Superior temporal gyrus (tissue), 1 donor: Measurements from ENCODE around the gene IRGC.

Experiments used
- DNase-seq: peaks from one replicate; pipeline ENCODE4 v3.0.0-alpha.2; 2016; ENCODE audit errors: extremely low spot score

The IRGC gene

GRCh38 chr19:43690890-43691289 is 25.0 kb upstream of the IRGC start:
- no peak for DNase-seq

- no peak for DNase-seq
Measured at GRCh38 chr19:43691755-43692154, 24.1 kb upstream of the IRGC start.

- no peak for DNase-seq
Measured at GRCh38 chr19:43692385-43692784, 23.5 kb upstream of the IRGC start.

GRCh38 chr19:43692877-43693276 is 23.0 kb upstream of the IRGC start:
- DNase-seq, result no peak

GRCh38 chr19:43694553-43694952 is 21.3 kb upstream of the IRGC start:
- DNase-seq, result no peak

- no peak for DNase-seq
Measured at GRCh38 chr19:43695985-43696704, 19.7 kb upstream of the IRGC start.

- DNase-seq, result no peak
Measured at GRCh38 chr19:43697295-43697694, 18.6 kb upstream of the IRGC start.

GRCh38 chr19:43699506-43700394 is 16.1 kb upstream of the IRGC start:
- DNase-seq, result no peak

GRCh38 chr19:43700395-43701000 is 15.4 kb upstream of the IRGC start:
- DNase-seq, result peak; percentile 44

- DNase-seq, result no peak
Measured at GRCh38 chr19:43704002-43704705, 11.7 kb upstream of the IRGC start.

- DNase-seq, result no peak
Measured at GRCh38 chr19:43705729-43706128, 10.1 kb upstream of the IRGC start.

- DNase-seq, result no peak
Measured at GRCh38 chr19:43707158-43707712, 8.6 kb upstream of the IRGC start.

GRCh38 chr19:43708716-43709115 is 7.2 kb upstream of the IRGC start:
- DNase-seq, result no peak

- DNase-seq, result no peak
Measured at GRCh38 chr19:43711751-43712355, 4.0 kb upstream of the IRGC start.

GRCh38 chr19:43713208-43713607 is 2.7 kb upstream of the IRGC start:
- no peak for DNase-seq

GRCh38 chr19:43718627-43719377 is 2.9 kb downstream of the IRGC start:
- no peak for DNase-seq

- DNase-seq, result no peak
Measured at GRCh38 chr19:43719378-43719868, 3.5 kb downstream of the IRGC start.

GRCh38 chr19:43719918-43720317 is 4.0 kb downstream of the IRGC start:
- no peak for DNase-seq

- DNase-seq, result no peak
Measured at GRCh38 chr19:43720936-43721335, 5.1 kb downstream of the IRGC start.

GRCh38 chr19:43721469-43722048 is 5.7 kb downstream of the IRGC start:
- DNase-seq, result no peak
